ENCODE measurements around the gene MFF.

Gene MFF

DNA sequence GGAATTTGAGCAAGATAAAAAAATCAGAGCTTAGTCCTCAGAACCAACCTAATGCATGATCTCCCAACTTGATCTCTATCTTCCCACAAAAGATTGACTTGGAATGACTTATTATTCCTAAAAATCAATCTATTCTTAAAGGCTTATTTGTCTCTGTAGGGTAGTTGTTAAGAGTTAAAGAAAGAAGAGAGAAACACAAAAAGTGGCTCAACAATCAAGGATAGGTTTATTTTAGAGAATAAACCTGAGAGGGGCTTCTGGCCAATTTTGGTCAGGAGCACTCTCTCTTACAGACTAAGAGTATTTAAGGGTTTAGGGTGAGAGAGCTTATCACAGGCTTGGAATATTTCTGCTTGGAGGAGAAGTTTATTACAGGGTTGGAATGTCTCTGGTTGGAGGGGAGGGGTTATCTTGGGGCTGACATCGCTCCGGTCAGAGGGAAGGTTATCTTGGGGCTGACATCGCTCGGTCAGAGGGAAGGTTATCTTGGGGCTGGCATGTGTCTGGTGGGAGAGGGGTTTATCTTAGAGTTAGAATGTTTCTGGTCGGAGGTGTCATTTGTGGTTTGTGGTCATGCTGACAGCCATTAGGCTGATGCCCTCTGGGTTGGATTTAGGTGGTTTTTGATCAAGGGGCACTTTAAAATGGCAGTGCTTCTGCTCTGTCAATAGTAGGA lies 2.4 kb upstream of the MFF start:
- Histone ChIP-seq H3K36me3 (ENCODE audit: control insufficient read depth, insufficient read depth, low read length) (no peaks in the 10 kb centered on the region), H3K27me3 (replicated peaks; ENCODE audit: control insufficient read depth, insufficient read depth, low read length) (no peaks in the 10 kb centered on the region), H3K4me3 (replicated peaks; ENCODE audit: low read depth, low read length) (no peak overlapping the region)
- TF ChIP-seq, protein P1, sequence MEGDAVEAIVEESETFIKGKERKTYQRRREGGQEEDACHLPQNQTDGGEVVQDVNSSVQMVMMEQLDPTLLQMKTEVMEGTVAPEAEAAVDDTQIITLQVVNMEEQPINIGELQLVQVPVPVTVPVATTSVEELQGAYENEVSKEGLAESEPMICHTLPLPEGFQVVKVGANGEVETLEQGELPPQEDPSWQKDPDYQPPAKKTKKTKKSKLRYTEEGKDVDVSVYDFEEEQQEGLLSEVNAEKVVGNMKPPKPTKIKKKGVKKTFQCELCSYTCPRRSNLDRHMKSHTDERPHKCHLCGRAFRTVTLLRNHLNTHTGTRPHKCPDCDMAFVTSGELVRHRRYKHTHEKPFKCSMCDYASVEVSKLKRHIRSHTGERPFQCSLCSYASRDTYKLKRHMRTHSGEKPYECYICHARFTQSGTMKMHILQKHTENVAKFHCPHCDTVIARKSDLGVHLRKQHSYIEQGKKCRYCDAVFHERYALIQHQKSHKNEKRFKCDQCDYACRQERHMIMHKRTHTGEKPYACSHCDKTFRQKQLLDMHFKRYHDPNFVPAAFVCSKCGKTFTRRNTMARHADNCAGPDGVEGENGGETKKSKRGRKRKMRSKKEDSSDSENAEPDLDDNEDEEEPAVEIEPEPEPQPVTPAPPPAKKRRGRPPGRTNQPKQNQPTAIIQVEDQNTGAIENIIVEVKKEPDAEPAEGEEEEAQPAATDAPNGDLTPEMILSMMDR (IDR thresholded peaks at IDR 0.05; ENCODE audit: insufficient read depth, low read length, poor library complexity, severe bottlenecking): no peak
- DNase-seq (ENCODE audit: extremely low read depth, insufficient read length): no peak

DNA sequence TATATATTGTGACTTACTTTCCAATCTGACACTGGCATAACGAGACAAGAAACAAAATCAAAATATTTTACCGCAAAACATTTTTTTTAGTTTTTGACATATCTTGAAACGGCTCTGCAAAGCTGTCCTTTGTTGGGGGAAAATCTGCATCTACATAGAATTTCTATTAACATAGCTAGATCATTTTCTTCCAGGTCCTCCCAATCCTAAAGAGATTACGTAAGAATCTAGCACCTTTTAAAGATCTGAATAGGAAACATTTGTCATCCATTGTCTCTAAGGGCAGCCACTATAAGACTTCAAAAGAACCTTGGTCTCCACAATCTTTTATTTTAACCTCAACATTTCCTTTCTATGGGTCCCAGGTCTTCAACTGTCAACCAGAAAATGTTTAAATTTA lies 1.2 kb upstream of the MFF start:
- H3K36me3 ChIP-seq (ENCODE audit: control insufficient read depth, insufficient read depth, low read length): no peaks in the 10 kb centered on the region; the same call in 1 of the 2 replicates
- DNase-seq (ENCODE audit: extremely low read depth, insufficient read length): no peak
- TF ChIP-seq, protein P1 (IDR thresholded peaks at IDR 0.05; ENCODE audit: insufficient read depth, low read length, poor library complexity, severe bottlenecking): no peak
- no peak overlapping the region for H3K4me3 ChIP-seq (replicated peaks; ENCODE audit: low read depth, low read length)
- H3K27me3 ChIP-seq (replicated peaks; ENCODE audit: control insufficient read depth, insufficient read depth, low read length): no peaks in the 10 kb centered on the region

DNA sequence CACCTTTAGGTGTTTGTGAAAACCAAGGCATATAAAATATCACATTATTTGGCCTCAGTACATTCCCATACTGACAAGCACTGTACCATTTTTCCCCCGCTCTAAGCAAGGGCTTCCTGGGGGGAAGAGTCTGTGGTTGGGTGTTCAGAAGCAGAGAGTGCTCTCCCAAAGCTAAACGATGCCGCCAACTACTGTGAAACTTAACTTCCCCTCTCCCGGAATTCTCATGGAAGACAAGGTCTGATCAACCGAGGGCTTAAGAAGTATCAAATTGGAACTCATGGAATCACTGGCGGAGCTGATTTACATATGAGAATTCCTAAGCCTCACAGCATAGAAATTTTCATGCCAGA lies 433 bp upstream of the MFF start:
- Histone ChIP-seq H3K36me3 (ENCODE audit: control insufficient read depth, insufficient read depth, low read length) (no peaks in the 10 kb centered on the region; the same call in 1 of the 2 replicates), H3K4me3 (replicated peaks; ENCODE audit: low read depth, low read length) (peak overlapping the region; percentile 90), H3K27me3 (replicated peaks; ENCODE audit: control insufficient read depth, insufficient read depth, low read length) (no peaks in the 10 kb centered on the region)
- TF ChIP-seq, protein P1 (IDR thresholded peaks at IDR 0.05; ENCODE audit: insufficient read depth, low read length, poor library complexity, severe bottlenecking): no peak
- no peak for DNase-seq (ENCODE audit: extremely low read depth, insufficient read length)

DNA sequence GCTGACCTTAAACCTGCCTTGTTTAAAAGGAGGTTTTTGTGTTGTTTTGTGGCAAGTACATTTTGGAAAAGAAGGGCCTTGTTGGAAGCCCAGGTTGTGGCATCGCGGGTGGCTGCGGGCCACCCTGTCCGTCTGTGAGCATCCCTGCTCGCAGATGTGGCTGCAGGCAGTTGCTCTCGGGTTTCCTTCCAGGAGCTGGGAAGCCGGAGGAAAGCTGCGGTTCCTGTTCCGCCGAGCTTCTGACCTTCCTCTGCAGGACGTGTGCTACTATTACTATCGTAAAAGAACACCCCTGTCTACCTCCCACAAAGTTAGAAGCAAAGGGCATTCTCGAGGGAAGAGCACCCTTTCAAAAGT lies 766 bp downstream of the MFF start:
- Histone ChIP-seq H3K27me3 (replicated peaks; ENCODE audit: control insufficient read depth, insufficient read depth, low read length) (no peaks in the 10 kb centered on the region), H3K36me3 (ENCODE audit: control insufficient read depth, insufficient read depth, low read length) (peaks cover 2% of the 10 kb centered on the region; the same call in 1 of the 2 replicates), H3K4me3 (replicated peaks; ENCODE audit: low read depth, low read length) (peak overlapping the region; percentile 90)
- DNase-seq (ENCODE audit: extremely low read depth, insufficient read length): peak; percentile 69
- TF ChIP-seq, protein P1 (IDR thresholded peaks at IDR 0.05; ENCODE audit: insufficient read depth, low read length, poor library complexity, severe bottlenecking): no peak

DNA sequence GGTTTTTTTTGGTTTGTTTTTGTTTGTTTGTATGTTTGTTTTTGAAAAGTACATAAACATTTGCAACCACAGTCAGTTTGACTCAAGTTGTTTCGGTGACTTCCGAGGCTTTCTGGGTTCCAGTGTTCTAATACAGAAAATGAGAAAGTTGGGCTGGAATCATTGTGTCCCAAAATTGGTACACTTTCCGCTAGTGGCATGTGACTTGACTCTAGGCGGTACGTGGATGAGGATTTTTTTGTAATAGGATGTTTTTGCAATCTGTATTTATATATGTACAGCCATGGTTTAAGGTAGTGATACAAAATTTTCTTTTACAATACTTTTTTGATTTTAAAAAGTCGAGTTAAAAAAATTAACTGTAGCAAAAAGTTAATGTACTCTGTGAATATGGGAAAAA lies 1.7 kb downstream of the MFF start:
- Histone ChIP-seq H3K27me3 (replicated peaks; ENCODE audit: control insufficient read depth, insufficient read depth, low read length) (no peaks in the 10 kb centered on the region), H3K4me3 (replicated peaks; ENCODE audit: low read depth, low read length) (peak overlapping the region; percentile 90), H3K36me3 (ENCODE audit: control insufficient read depth, insufficient read depth, low read length) (peaks cover 2% of the 10 kb centered on the region; the same call in 1 of the 2 replicates)
- no peak for DNase-seq (ENCODE audit: extremely low read depth, insufficient read length)
- TF ChIP-seq, protein P1 (IDR thresholded peaks at IDR 0.05; ENCODE audit: insufficient read depth, low read length, poor library complexity, severe bottlenecking): no peak

DNA sequence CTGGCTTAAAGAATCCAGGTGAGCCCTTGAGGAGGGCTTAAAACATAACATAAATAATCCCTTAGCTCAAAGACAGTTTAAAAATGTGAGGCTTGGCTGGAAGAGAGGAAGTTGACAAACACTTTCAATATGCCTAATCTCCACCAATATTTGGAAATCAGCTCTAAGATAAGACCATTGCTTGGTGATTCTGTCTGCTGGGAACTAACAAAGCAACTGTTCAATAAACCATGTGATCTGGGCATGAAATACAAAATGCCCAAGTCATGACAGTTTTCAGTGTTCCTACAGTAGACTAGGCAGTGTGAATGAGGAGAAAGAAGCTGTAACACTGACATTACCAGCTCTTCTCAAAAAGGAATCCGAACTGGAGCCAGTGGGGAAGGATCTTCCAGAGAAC lies 10.7 kb downstream of the MFF start:
- DNase-seq (ENCODE audit: extremely low read depth, insufficient read length): no peak
- TF ChIP-seq, protein P1 (IDR thresholded peaks at IDR 0.05; ENCODE audit: insufficient read depth, low read length, poor library complexity, severe bottlenecking): no peak
- no peak overlapping the region for H3K4me3 ChIP-seq (replicated peaks; ENCODE audit: low read depth, low read length)
- peaks cover 13% of the 10 kb centered on the region for H3K36me3 ChIP-seq (ENCODE audit: control insufficient read depth, insufficient read depth, low read length)
- no peaks in the 10 kb centered on the region for H3K27me3 ChIP-seq (replicated peaks; ENCODE audit: control insufficient read depth, insufficient read depth, low read length)
